Sigmoid colon (tissue), 7 donors: ENCODE data around the gene ZBTB21. TPM values are rescaled to one million over a fixed set of nuclear protein-coding genes. Genes with fewer than 3 reads are reported as not detected.

Source experiments
- DNase-seq: peaks from one replicate; pipeline ENCODE4 v3.0.0-alpha.2; 2019
- H3K27ac ChIP-seq, 4 donors: fragments of 200-600 bp; sonication (generic); one replicate each; pipeline ENCODE4 v1.5.1; 2016 to 2019; ENCODE audit warnings: mild to moderate bottlenecking in 1 of 4
- H3K27me3 ChIP-seq, 3 donors: fragments of 200-600 bp; sonication (generic); one replicate each; pipeline ENCODE4 v1.5.1; 2019; ENCODE audit warnings: mild to moderate bottlenecking in 1 of 3
- H3K36me3 ChIP-seq, 4 donors: fragments of 200-600 bp; sonication (generic); one replicate each; pipeline ENCODE4 v1.5.1; 2016 to 2019
- H3K4me1 ChIP-seq, 4 donors: fragments of 200-600 bp; sonication (generic); one replicate each; pipeline ENCODE4 v1.5.1; 2017 to 2019
- H3K4me3 ChIP-seq, 4 donors: fragments of 200-600 bp; sonication (generic); one replicate each; pipeline ENCODE4 v1.5.1; 2017 to 2019; ENCODE audit warnings: mild to moderate bottlenecking in 2 of 4, moderate library complexity in 1 of 4
- H3K9me3 ChIP-seq, 4 donors: fragments of 200-600 bp in 3 of 4; sonication (generic) in 3 of 4; one replicate each; pipeline versions ENCODE4 v1.5.1 to v1.6.1; 2013 to 2019
- CTCF ChIP-seq, 4 experiments: fragments of 450-650 bp in 3 of 4; fragments of 200-600 bp in 1 of 4; IDR thresholded peaks; one replicate each; pipeline ENCODE4 v1.5.1; 2016 to 2019; ENCODE audit warnings: antibody characterized with exemption in 4 of 4, mild to moderate bottlenecking in 3 of 4, moderate library complexity in 2 of 4
- EP300 ChIP-seq, 4 donors: sonication (generic); formaldehyde crosslinking; IDR thresholded peaks; one replicate each; pipeline ENCODE4 v1.6.1; 2017; ENCODE audit warnings: antibody characterized with exemption in 4 of 4
- POLR2A ChIP-seq, 2 donors: fragments of 450-650 bp; IDR thresholded peaks; one replicate each; pipeline ENCODE4 v1.6.1; 2016; ENCODE audit warnings: antibody characterized with exemption in 2 of 2, mild to moderate bottlenecking in 2 of 2, moderate library complexity in 2 of 2
- POLR2AphosphoS5 ChIP-seq, 4 donors: sonication (generic); formaldehyde crosslinking; IDR thresholded peaks; one replicate each; pipeline ENCODE4 v1.6.1; 2017; ENCODE audit warnings: antibody characterized with exemption in 4 of 4
- WGBS, 2 donors: extraction: QIAGEN DNeasy Blood & Tissue Kit; methylation state at CpG; one replicate each; pipeline ENCODE4 v1.1.7; 2013; 5-methylcytosine and 5-hydroxymethylcytosine counted together
- intact Hi-C: fragments of 100-400 bp; cut with DNase I; formaldehyde crosslinking; loops from one replicate; pipeline ENCODE4 v1.15.1; 2023
- polyA plus RNA-seq, 3 donors: library from polyadenylated mRNA; stranded (reverse); fragments of 200-250 nt; gene quantifications; one replicate each; pipeline ENCODE4 v1.2.3, GENCODE V29; 2013
- total RNA-seq, 4 donors: library from RNA; depleted of rRNA; stranded (reverse); fragments of >200 nt; gene quantifications; one replicate each; pipeline ENCODE4 v1.1.0, GENCODE V29; 2016
- donor health status: healthy with polysubstance abuse.
- donor health status: Bipolar disorder and iron deficiency.
- donor health status: healthy.

Gene ZBTB21
- total and polyA plus RNA-seq, 7 donors, result 1.8 to 14.7 (median 6.9) TPM

GRCh38 chr21:41970751-41971653, 39.2 kb downstream of the ZBTB21 start:
- Histone ChIP-seq H3K36me3 (no peaks in the 10 kb centered on the region), H3K4me1 (no peaks in the 10 kb centered on the region), H3K9me3 (no peaks in the 10 kb centered on the region), H3K27me3 (no peaks in the 10 kb centered on the region), H3K4me3 (no peak overlapping the region), H3K27ac (no peak overlapping the region)
- WGBS, 2 donors, result 87 to 93% methylated on average over 20 of the region's 20 CpGs
- DNase-seq, result no peak
- TF ChIP-seq CTCF (IDR thresholded peaks at IDR 0.05), result no peak
- TF ChIP-seq POLR2AphosphoS5 (IDR thresholded peaks at IDR 0.05), result no peak
- TF ChIP-seq POLR2A (IDR thresholded peaks at IDR 0.05), result no peak
- intact Hi-C loops, result no loop called here

GRCh38 chr21:41970106-41970391, 40.1 kb downstream of the ZBTB21 start:
- Histone ChIP-seq H3K4me1 (no peaks in the 10 kb centered on the region), H3K4me3 (no peak overlapping the region), H3K36me3 (no peaks in the 10 kb centered on the region), H3K9me3 (no peaks in the 10 kb centered on the region), H3K27me3 (no peaks in the 10 kb centered on the region), H3K27ac (no peak overlapping the region)
- DNase-seq, result no peak
- WGBS, 2 donors, result 92% methylated on average over 5 of the region's 5 CpGs
- TF ChIP-seq EP300 (IDR thresholded peaks at IDR 0.05), result no peak
- no peak for TF ChIP-seq POLR2A (IDR thresholded peaks at IDR 0.05)
- TF ChIP-seq POLR2AphosphoS5 (IDR thresholded peaks at IDR 0.05), result no peak
- intact Hi-C loops, result no loop called here

- Histone ChIP-seq H3K4me3 (no peak overlapping the region), H3K4me1 (no peaks in the 10 kb centered on the region), H3K9me3 (no peaks in the 10 kb centered on the region), H3K27ac (no peak overlapping the region), H3K36me3 (no peaks in the 10 kb centered on the region), H3K27me3 (no peaks in the 10 kb centered on the region)
- DNase-seq, result no peak
- intact Hi-C loops, result no loop called here
- no peak for TF ChIP-seq POLR2AphosphoS5 (IDR thresholded peaks at IDR 0.05)
- no peak for TF ChIP-seq POLR2A (IDR thresholded peaks at IDR 0.05)
- no peak for TF ChIP-seq CTCF (IDR thresholded peaks at IDR 0.05)
- TF ChIP-seq EP300 (IDR thresholded peaks at IDR 0.05), result no peak
- 93 to 97% methylated on average over 4 of the region's 4 CpGs for WGBS, 2 donors
These were observed 42.5 kb downstream of the ZBTB21 start for GRCh38 chr21:41967708-41968107.

GRCh38 chr21:41966872-41967621, 43.1 kb downstream of the ZBTB21 start:
- intact Hi-C loops, result no loop called here
- Histone ChIP-seq H3K36me3 (no peaks in the 10 kb centered on the region), H3K4me3 (no peak overlapping the region), H3K9me3 (no peaks in the 10 kb centered on the region), H3K27me3 (no peaks in the 10 kb centered on the region), H3K27ac (no peak overlapping the region), H3K4me1 (no peaks in the 10 kb centered on the region)
- no peak for DNase-seq
- WGBS, 2 donors, result 94% methylated on average over 10 of the region's 10 CpGs
- TF ChIP-seq CTCF (IDR thresholded peaks at IDR 0.05), result no peak
- no peak for TF ChIP-seq EP300 (IDR thresholded peaks at IDR 0.05)
- TF ChIP-seq POLR2AphosphoS5 (IDR thresholded peaks at IDR 0.05), result no peak
- TF ChIP-seq POLR2A (IDR thresholded peaks at IDR 0.05), result no peak

- Histone ChIP-seq H3K36me3 (no peaks in the 10 kb centered on the region), H3K27me3 (no peaks in the 10 kb centered on the region), H3K9me3 (no peaks in the 10 kb centered on the region), H3K4me1 (no peaks in the 10 kb centered on the region), H3K27ac (no peak overlapping the region), H3K4me3 (no peak overlapping the region)
- TF ChIP-seq CTCF (IDR thresholded peaks at IDR 0.05) (no peak), POLR2AphosphoS5 (IDR thresholded peaks at IDR 0.05) (no peak), POLR2A (IDR thresholded peaks at IDR 0.05) (no peak), EP300 (IDR thresholded peaks at IDR 0.05) (no peak)
- DNase-seq, result no peak
- WGBS, 2 donors, result 80 to 91% methylated on average over 11 of the region's 11 CpGs
- intact Hi-C loops, result no loop called here
These were observed 43.9 kb downstream of the ZBTB21 start for GRCh38 chr21:41966041-41966833.
